Heart left ventricle (tissue), 13 donors: Measurements from ENCODE around the gene ZNF526.

Experiments used
- CTCF ChIP-seq, 12 donors: fragments of 200-600 bp; sonication (generic) in 4 of 12; IDR thresholded peaks; one replicate each; pipeline versions ENCODE4 v1.5.0 to v1.8.0; 2018 to 2022; ENCODE audit warnings: antibody characterized with exemption in 12 of 12, mild to moderate bottlenecking in 5 of 12
- POLR2A ChIP-seq, 2 donors: fragments of 450-650 bp; IDR thresholded peaks; one replicate each; pipeline ENCODE4 v1.6.1; 2017; ENCODE audit warnings: antibody characterized with exemption in 2 of 2, mild to moderate bottlenecking in 2 of 2, moderate library complexity in 2 of 2
- donor health status: ischemic (EF 13 %, LVEDD 7.1; RV severe dilation, severe dysfunction).
- donor health status: DM: no; HTN: yes; CAD: no.
- donor health status: DM: no; HTN: no; CAD: no.
- donor health status: ischemic (EF 25% LVEDD 6.9; RV normal size, moderate dysfunction).
- donor health status: ischemic (EF 25% LVEDD 5.7; RV mildly dilated, moderate dysfunction).
- donor health status: ischemic (EF 35%, LVEDD 5.7; RV mildly dilated, moderate dysfunction).
- donor health status: nonischemic (EF 11% LVEDD 7.7; RV severe dilation, severe dysfunction).
- donor health status: DM: yes; HTN: yes; CAD: no.
- donor health status: PGD.
- donor health status: ischemic (EF 29% LVEDD 5.4; RV normal size, mild dysfunction).
- donor health status: nonischemic (EF 23%, LVEDD 6.1; RV moderate dilation, normal function).

DNA sequence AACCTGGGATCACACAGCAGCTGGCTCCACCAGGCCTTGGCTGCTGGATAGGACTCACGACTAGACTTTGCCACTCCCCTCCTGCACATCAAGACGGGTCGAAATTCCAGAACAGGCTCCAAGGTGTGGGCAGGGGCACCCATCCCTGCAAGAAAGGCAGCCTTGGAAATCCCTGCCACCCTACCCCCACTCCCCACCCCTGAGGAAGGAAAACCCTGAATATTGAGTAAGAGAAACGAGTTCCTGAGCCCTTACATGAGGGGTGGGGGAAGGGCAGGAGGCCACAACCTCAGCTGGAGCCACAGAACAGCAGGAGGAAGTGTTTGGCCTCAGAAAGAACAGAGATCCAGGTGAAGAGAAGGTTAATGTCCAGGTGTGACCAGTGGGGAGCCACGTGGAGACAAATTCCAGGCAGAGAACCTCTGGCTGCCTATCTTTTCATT lies 22.7 kb upstream of the ZNF526 start:
- TF ChIP-seq CTCF (IDR thresholded peaks at IDR 0.05), result no peak
- no peak for TF ChIP-seq POLR2A (IDR thresholded peaks at IDR 0.05)
